Midbrain (tissue), 1 donor: ENCODE data around the gene QRFP.
A peak's percentile ranks its signal among the peaks of the same experiment; 100 is the strongest.

Experiments
- DNase-seq: peaks from one replicate; lab custom pipeline; 2025; lab: John Stamatoyannopoulos, UW

Gene QRFP

GRCh38 chr9:130872093-130872492 is 24.5 kb downstream of the QRFP start:
- DNase-seq, result no peak

GRCh38 chr9:130871395-130872062 is 25.1 kb downstream of the QRFP start:
- DNase-seq, result no peak

- DNase-seq, result no peak
Measured at GRCh38 chr9:130870491-130871381, 25.9 kb downstream of the QRFP start.

GRCh38 chr9:130869250-130869649 is 27.4 kb downstream of the QRFP start:
- no peak for DNase-seq

GRCh38 chr9:130868230-130868629 is 28.4 kb downstream of the QRFP start:
- no peak for DNase-seq

- no peak for DNase-seq
Measured at GRCh38 chr9:130867556-130867955, 29.1 kb downstream of the QRFP start.

GRCh38 chr9:130866474-130866965 is 30.1 kb downstream of the QRFP start:
- peak; percentile 82 for DNase-seq

GRCh38 chr9:130865921-130866320 is 30.7 kb downstream of the QRFP start:
- no peak for DNase-seq

GRCh38 chr9:130864541-130864940 is 32.1 kb downstream of the QRFP start:
- no peak for DNase-seq

GRCh38 chr9:130862747-130863146 is 33.9 kb downstream of the QRFP start:
- DNase-seq, result no peak

- no peak for DNase-seq
Measured at GRCh38 chr9:130862217-130862616, 34.4 kb downstream of the QRFP start.

GRCh38 chr9:130861372-130862180 is 35.0 kb downstream of the QRFP start:
- DNase-seq, result no peak

- no peak for DNase-seq
Measured at GRCh38 chr9:130860458-130861316, 35.9 kb downstream of the QRFP start.

GRCh38 chr9:130858739-130859705 is 37.6 kb downstream of the QRFP start:
- DNase-seq, result no peak

GRCh38 chr9:130857864-130858738 is 38.5 kb downstream of the QRFP start:
- no peak for DNase-seq

- DNase-seq, result no peak
Measured at GRCh38 chr9:130856474-130856873, 40.1 kb downstream of the QRFP start.

- DNase-seq, result no peak
Measured at GRCh38 chr9:130854835-130855234, 41.8 kb downstream of the QRFP start.

- DNase-seq, result no peak
Measured at GRCh38 chr9:130854092-130854491, 42.5 kb downstream of the QRFP start.

GRCh38 chr9:130852801-130853200 is 43.8 kb downstream of the QRFP start:
- no peak for DNase-seq
